Dedifferentiated amniotic fluid mesenchymal stem cell (primary cell): Measurements from ENCODE around the gene CCDC7.
"Not testable (repeated sequence)": the region's sequence is repeated elsewhere in the genome, so short reads cannot be mapped to it uniquely, and the experiment has no call there.

Source experiments
- DNase-seq: peaks from one replicate; pipeline ENCODE4 v3.0.0-alpha.2; 2016; ENCODE audit errors: extremely low spot score

Gene CCDC7

GRCh38 chr10:32454148-32454547, 8.2 kb downstream of the CCDC7 start:
- DNase-seq = no peak

GRCh38 chr10:32459051-32459698, 13.2 kb downstream of the CCDC7 start:
- DNase-seq = no peak

- no peak for DNase-seq
These were observed 15.3 kb downstream of the CCDC7 start for GRCh38 chr10:32461203-32461602.

GRCh38 chr10:32471232-32471631, 25.3 kb downstream of the CCDC7 start:
- no peak for DNase-seq

- DNase-seq = no peak
These were observed 31.6 kb downstream of the CCDC7 start for GRCh38 chr10:32477499-32477898.

- no peak for DNase-seq
These were observed 35.7 kb downstream of the CCDC7 start for GRCh38 chr10:32481606-32482005.

GRCh38 chr10:32483019-32483502, 37.1 kb downstream of the CCDC7 start:
- not testable (repeated sequence) for DNase-seq

GRCh38 chr10:32488038-32488437, 42.1 kb downstream of the CCDC7 start:
- DNase-seq = not testable (repeated sequence)

- DNase-seq = no peak
These were observed 43.2 kb downstream of the CCDC7 start for GRCh38 chr10:32489158-32489557.

- no peak for DNase-seq
These were observed 44.0 kb downstream of the CCDC7 start for GRCh38 chr10:32489901-32490300.

GRCh38 chr10:32494562-32494961, 48.6 kb downstream of the CCDC7 start:
- DNase-seq = not testable (repeated sequence)

- not testable (repeated sequence) for DNase-seq
These were observed 54.2 kb downstream of the CCDC7 start for GRCh38 chr10:32500136-32500535.

- no peak for DNase-seq
These were observed 56.0 kb downstream of the CCDC7 start for GRCh38 chr10:32501906-32502305.

GRCh38 chr10:32505762-32506420, 60.0 kb downstream of the CCDC7 start:
- DNase-seq = not testable (repeated sequence)

GRCh38 chr10:32511599-32511998, 65.7 kb downstream of the CCDC7 start:
- no peak for DNase-seq

GRCh38 chr10:32516567-32517495, 70.9 kb downstream of the CCDC7 start:
- no peak for DNase-seq

- no peak for DNase-seq
These were observed 84.3 kb downstream of the CCDC7 start for GRCh38 chr10:32530231-32530630.

- no peak for DNase-seq
These were observed 92.3 kb downstream of the CCDC7 start for GRCh38 chr10:32538256-32538655.

- no peak for DNase-seq
These were observed 94.9 kb downstream of the CCDC7 start for GRCh38 chr10:32540691-32541470.

GRCh38 chr10:32548208-32548607, 102.3 kb downstream of the CCDC7 start:
- DNase-seq = no peak

GRCh38 chr10:32556783-32557395, 110.9 kb downstream of the CCDC7 start:
- DNase-seq = no peak
